BE2C (cell line): ENCODE measurements around the gene KRT84.

ENCODE experiments used
- DNase-seq: peaks from one replicate; pipeline ENCODE4 v3.0.0-alpha.2; 2020
- H3K27me3 ChIP-seq: fragments of 250-450 bp; sonication (Bioruptor Pico); 2 replicates; pipeline ENCODE4 v1.5.1; 2020; ENCODE audit warnings: mild to moderate bottlenecking
- H3K36me3 ChIP-seq: fragments of 250-450 bp; sonication (Bioruptor Pico); 2 replicates; pipeline ENCODE4 v1.5.1; 2020; ENCODE audit warnings: mild to moderate bottlenecking
- H3K4me1 ChIP-seq: fragments of 250-450 bp; sonication (Bioruptor Pico); 2 replicates; pipeline ENCODE4 v1.5.1; 2020
- H3K4me3 ChIP-seq: 2 replicates; pipeline ENCODE4 v1.5.1; 2011; ENCODE audit warnings: low read depth, low read length
- H3K9me3 ChIP-seq: fragments of 250-450 bp; sonication (Bioruptor Pico); 2 replicates; pipeline ENCODE4 v1.5.1; 2020
- CTCF ChIP-seq: IDR thresholded peaks from 2 replicates; pipeline ENCODE4 v1.5.1; 2012; ENCODE audit warnings: mild to moderate bottlenecking, low read depth, low read length

Gene KRT84

GRCh38 chr12:52342781-52343490 is 42.5 kb downstream of the KRT84 start:
- Histone ChIP-seq H3K36me3 (no peaks in the 10 kb centered on the region), H3K4me3 (no peak overlapping the region), H3K9me3 (no peaks in the 10 kb centered on the region; the same call in 1 of the 2 replicates), H3K4me1 (no peaks in the 10 kb centered on the region), H3K27me3 (peaks cover 12% of the 10 kb centered on the region)
- TF ChIP-seq CTCF = no peak
- DNase-seq = no peak

DNA sequence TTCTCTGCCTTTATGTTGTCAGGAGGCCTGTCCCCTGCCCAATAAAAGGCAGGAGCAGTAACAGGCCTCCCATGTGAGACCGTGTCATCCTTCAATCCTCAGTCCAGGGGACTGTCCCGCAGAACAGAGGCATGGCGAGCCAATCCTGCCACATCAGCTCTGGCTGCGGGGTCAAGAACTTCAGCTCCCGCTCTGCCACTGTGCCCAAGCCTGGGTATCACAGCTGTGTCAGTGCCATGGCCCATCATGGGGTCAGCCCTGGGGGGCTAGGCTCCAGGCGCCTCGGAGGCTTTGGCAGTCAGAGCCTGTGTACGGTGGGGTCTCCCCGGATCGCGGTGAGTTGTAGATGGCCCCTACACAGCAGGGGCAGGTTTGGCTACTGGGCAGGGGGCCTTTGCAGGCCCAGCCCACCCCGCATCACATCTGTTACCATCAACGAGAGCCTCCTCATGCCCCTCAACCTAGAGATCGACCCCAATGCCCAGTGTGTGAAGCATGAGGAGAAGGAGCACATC is 44.3 kb downstream of the KRT84 start:
- no peaks in the 10 kb centered on the region for H3K36me3 ChIP-seq
- peaks cover 16% of the 10 kb centered on the region for H3K27me3 ChIP-seq
- H3K9me3 ChIP-seq = no peaks in the 10 kb centered on the region; the same call in 1 of the 2 replicates
- no peak for TF ChIP-seq CTCF
- no peak for DNase-seq
- no peak overlapping the region for H3K4me3 ChIP-seq
- H3K4me1 ChIP-seq = no peaks in the 10 kb centered on the region

GRCh38 chr12:52338241-52338960 is 47.1 kb downstream of the KRT84 start:
- no peaks in the 10 kb centered on the region; the same call in none of the 2 replicates for H3K4me1 ChIP-seq
- DNase-seq = no peak
- no peak for TF ChIP-seq CTCF
- no peaks in the 10 kb centered on the region; the same call in 1 of the 2 replicates for H3K9me3 ChIP-seq
- peaks cover 16% of the 10 kb centered on the region for H3K27me3 ChIP-seq
- H3K36me3 ChIP-seq = no peaks in the 10 kb centered on the region
- no peak overlapping the region for H3K4me3 ChIP-seq

DNA sequence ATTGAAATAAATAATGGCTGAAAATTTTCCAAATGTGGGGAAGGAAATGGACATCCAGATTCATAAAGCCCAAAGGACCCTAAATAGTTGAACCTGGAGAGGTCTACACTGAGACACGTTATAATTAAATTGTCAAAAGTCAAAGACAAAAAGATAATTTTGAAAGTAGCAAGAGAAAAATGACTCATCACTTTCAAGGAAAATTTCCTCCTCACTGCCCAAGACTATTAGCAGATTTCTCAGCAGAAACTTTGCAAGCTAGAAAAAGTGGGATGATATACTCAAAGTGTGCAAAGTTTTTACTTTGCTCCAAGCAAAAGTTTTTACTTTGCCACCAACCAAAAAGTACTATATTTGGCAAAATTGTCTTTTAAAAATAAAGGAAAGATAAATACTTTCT is 48.4 kb downstream of the KRT84 start:
- peaks cover 16% of the 10 kb centered on the region for H3K27me3 ChIP-seq
- H3K4me3 ChIP-seq = no peak overlapping the region
- no peaks in the 10 kb centered on the region for H3K36me3 ChIP-seq
- DNase-seq = no peak
- H3K9me3 ChIP-seq = no peaks in the 10 kb centered on the region
- no peak for TF ChIP-seq CTCF
- no peaks in the 10 kb centered on the region; the same call in none of the 2 replicates for H3K4me1 ChIP-seq

GRCh38 chr12:52336641-52337040 is 48.8 kb downstream of the KRT84 start:
- Histone ChIP-seq H3K9me3 (no peaks in the 10 kb centered on the region), H3K4me1 (no peaks in the 10 kb centered on the region; the same call in none of the 2 replicates), H3K4me3 (no peak overlapping the region), H3K27me3 (peaks cover 16% of the 10 kb centered on the region), H3K36me3 (no peaks in the 10 kb centered on the region)
- no peak for TF ChIP-seq CTCF
- no peak for DNase-seq
